AG09309 (cell line): ENCODE data around the gene POU2F1.

Experiments used
- DNase-seq: peaks from one replicate; pipeline ENCODE4 v3.0.0-alpha.2; 2010; ENCODE audit warnings: low read depth
- H3K4me3 ChIP-seq: 2 replicates; pipeline ENCODE4 v1.5.1; 2011; ENCODE audit warnings: mild to moderate bottlenecking, low read depth, low read length, moderate library complexity; ENCODE audit not compliant: control insufficient read depth
- TF ChIP-seq, protein P1 (sequence below): IDR thresholded peaks from 2 replicates; pipeline ENCODE4 v1.5.1; 2011; ENCODE audit warnings: mild to moderate bottlenecking, low read depth, low read length, inconsistent platforms; ENCODE audit not compliant: insufficient read depth, control insufficient read depth; ENCODE audit errors: missing control alignments

POU2F1 gene

GRCh38 chr1:167400359-167400953, 179.8 kb downstream of the POU2F1 start:
- TF ChIP-seq, protein P1, sequence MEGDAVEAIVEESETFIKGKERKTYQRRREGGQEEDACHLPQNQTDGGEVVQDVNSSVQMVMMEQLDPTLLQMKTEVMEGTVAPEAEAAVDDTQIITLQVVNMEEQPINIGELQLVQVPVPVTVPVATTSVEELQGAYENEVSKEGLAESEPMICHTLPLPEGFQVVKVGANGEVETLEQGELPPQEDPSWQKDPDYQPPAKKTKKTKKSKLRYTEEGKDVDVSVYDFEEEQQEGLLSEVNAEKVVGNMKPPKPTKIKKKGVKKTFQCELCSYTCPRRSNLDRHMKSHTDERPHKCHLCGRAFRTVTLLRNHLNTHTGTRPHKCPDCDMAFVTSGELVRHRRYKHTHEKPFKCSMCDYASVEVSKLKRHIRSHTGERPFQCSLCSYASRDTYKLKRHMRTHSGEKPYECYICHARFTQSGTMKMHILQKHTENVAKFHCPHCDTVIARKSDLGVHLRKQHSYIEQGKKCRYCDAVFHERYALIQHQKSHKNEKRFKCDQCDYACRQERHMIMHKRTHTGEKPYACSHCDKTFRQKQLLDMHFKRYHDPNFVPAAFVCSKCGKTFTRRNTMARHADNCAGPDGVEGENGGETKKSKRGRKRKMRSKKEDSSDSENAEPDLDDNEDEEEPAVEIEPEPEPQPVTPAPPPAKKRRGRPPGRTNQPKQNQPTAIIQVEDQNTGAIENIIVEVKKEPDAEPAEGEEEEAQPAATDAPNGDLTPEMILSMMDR = no peak
- no peak overlapping the region for H3K4me3 ChIP-seq
- DNase-seq = no peak

DNA sequence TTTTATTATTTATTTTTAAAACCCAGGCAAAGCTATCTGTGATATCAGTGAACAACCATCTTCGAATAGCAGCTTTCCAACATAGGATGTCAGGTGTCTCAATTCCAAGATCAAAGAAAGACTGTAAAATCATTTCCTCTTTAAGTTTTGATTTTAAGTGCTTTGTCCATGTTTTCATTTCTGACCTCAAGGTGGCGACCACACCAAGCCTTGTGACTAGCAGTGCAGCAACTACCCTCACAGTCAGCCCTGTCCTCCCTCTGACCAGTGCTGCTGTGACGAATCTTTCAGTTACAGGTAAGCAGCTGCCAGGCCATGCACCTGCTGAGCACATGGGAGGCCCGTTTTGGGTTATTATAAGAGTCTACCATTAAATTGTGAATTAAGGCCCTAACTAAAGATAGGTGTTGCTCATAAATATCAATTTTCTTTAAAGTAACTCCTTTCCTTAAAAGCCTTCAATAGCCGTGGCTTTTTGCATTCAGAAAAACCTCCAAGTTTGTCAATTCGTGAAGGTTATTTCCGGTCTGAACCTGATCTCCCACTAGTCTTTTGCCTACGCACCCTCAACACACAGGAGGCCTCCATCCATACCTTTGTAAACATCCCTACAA, 180.7 kb downstream of the POU2F1 start:
- TF ChIP-seq, protein P1 = peak; percentile 67
- no peak overlapping the region for H3K4me3 ChIP-seq
- no peak for DNase-seq

DNA sequence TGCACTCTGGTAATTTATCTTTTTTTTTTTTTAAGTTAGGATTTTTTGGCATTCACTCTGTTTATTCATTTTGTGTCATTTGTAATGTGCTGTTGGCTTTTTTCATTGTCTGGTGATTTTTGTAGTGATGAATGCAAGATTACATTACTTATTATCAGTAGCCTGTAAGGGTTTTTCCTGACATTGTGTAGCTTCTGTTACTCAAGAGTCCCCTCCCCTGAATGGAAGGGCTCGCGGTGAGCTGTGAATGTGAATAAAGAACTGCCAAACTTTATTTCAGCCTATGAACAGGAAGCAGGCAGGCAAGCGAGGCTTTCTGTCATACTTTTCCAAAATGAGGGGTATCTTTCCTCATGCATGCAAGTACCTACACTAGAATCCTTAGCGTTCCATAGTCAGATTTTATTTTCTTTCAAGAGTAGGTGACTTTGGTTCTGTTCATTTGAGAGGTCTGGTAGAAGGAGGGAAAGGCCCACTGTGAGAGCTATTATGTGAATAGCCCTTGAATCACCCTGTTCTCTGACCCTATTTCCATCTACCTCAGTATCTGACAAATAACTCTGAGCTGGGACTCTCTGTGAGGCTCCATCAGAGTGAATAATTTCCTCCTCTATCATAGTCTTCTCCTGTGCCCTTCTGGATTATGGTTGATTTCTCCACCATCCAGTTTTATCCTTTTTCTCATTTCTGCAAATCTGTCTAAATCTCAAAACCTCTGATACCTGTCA, 183.6 kb downstream of the POU2F1 start:
- TF ChIP-seq, protein P1 = no peak

GRCh38 chr1:167404908-167405307, 184.2 kb downstream of the POU2F1 start:
- H3K4me3 ChIP-seq = no peak overlapping the region
- TF ChIP-seq, protein P1 = no peak
- DNase-seq = no peak

More for the DNA sequence above, 183.6 kb downstream of the POU2F1 start:
- DNase-seq = no peak
- no peak overlapping the region for H3K4me3 ChIP-seq

GRCh38 chr1:167408355-167408754, 187.7 kb downstream of the POU2F1 start:
- TF ChIP-seq, protein P1 = no peak

GRCh38 chr1:167409183-167409582, 188.5 kb downstream of the POU2F1 start:
- TF ChIP-seq, protein P1 = no peak
- no peak for DNase-seq
- no peak overlapping the region for H3K4me3 ChIP-seq

More at GRCh38 chr1:167408355-167408754, 187.7 kb downstream of the POU2F1 start:
- DNase-seq = no peak
- H3K4me3 ChIP-seq = no peak overlapping the region
